ENCODE results near the gene CDK17. TPM values are rescaled to one million over a fixed set of nuclear protein-coding genes. Genes with fewer than 3 reads are reported as not detected.

The CDK17 gene
- total RNA-seq, 1 experiment from 2014 or later, result 21.4 TPM

DNA sequence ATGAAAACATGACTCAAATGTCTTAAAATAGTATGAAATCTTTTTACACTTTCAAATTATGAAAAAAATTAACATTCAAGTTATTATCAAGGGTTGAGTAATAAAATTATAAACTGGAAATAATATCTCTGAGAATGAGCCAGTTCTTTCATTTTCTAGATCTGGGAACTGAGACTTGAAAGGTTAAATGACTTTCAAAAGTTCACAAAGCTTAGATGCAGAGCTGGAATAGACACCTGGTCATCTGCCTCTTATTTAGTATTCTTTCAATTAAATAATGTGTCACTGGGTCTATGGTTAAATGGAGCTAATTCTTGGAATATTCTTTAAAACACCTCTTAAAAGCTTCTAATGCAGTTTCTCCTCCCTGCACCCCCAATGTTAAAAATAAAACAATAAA lies 86.6 kb downstream of the CDK17 start:
- no peak overlapping the region for H3K4me3 ChIP-seq (replicated peaks in 1 of 2; ENCODE audit: low read depth in 1 of 2, low read length in 2 of 2)
- no peak overlapping the region for H3K9ac ChIP-seq (ENCODE audit: low read length)
- no TSS peak for BruUV-seq (replicated peaks)
- no peak overlapping the region for H3K4me2 ChIP-seq (ENCODE audit: low read length)
- DNase-seq (ENCODE audit: low read depth, low spot score), result no peak
- no peak for ATAC-seq
- H3K27me3 ChIP-seq (ENCODE audit: insufficient read depth, low read length), result no peaks in the 10 kb centered on the region
- peaks cover 7% of the 10 kb centered on the region in 2 experiments; a peak in 3 of 4 replicates for H3K4me1 ChIP-seq (ENCODE audit: control insufficient read depth in 1 of 2, insufficient read depth in 2 of 2, low read length in 2 of 2)
- H2AFZ ChIP-seq (ENCODE audit: low read depth, low read length, poor library complexity, severe bottlenecking), result no peak overlapping the region
- POLR2A ChIA-PET, result no interaction called here
- H3K79me2 ChIP-seq (ENCODE audit: insufficient read depth, low read length), result peaks cover 24% of the 10 kb centered on the region
- H3K27ac ChIP-seq (ENCODE audit: low read depth, low read length), result no peak overlapping the region
- no peaks in the 10 kb centered on the region for H3K9me2 ChIP-seq (ENCODE audit: insufficient read depth)
- no peaks in the 10 kb centered on the region; a peak in 1 of 4 replicates for H3K36me3 ChIP-seq (ENCODE audit: control insufficient read depth in 1 of 2, insufficient read depth in 2 of 2, low read length in 2 of 2)
- CTCF ChIA-PET, result no interaction called here
- RAD21 ChIA-PET (ENCODE audit: low non-redundant PET in 1 of 2, low total read pairs in 2 of 2, uncharacterized antibody in 2 of 2, unreplicated experiment in 2 of 2), result no interaction called here
- intact Hi-C loops (cut with micrococcal nuclease), result no loop called here
- no peaks in the 10 kb centered on the region for H4K20me1 ChIP-seq (ENCODE audit: insufficient read depth)
- H3K9me3 ChIP-seq (ENCODE audit: control insufficient read depth in 1 of 2, insufficient read depth in 1 of 2, low read depth in 1 of 2, low read length in 2 of 2), result no peaks in the 10 kb centered on the region
- TF ChIP-seq JUND (IDR thresholded peaks at IDR 0.05), result no peak
- TF ChIP-seq POLR2A (IDR thresholded peaks at IDR 0.05; ENCODE audit: borderline replicate concordance, extremely low read depth, insufficient read depth, insufficient read length), result no peak
- TF ChIP-seq RAD21 (IDR thresholded peaks at IDR 0.05; ENCODE audit: low read depth), result no peak
- no peak for TF ChIP-seq YY1 (IDR thresholded peaks at IDR 0.05; ENCODE audit: extremely low read depth, insufficient replicate concordance, low read depth, low read length)
- TF ChIP-seq CEBPB (IDR thresholded peaks at IDR 0.05; ENCODE audit: low read depth), result no peak
- TF ChIP-seq SRF (IDR thresholded peaks at IDR 0.05; ENCODE audit: low read depth), result no peak
- no peak for TF ChIP-seq TCF7L2 (IDR thresholded peaks at IDR 0.05; ENCODE audit: borderline replicate concordance, extremely low read depth, insufficient read depth, insufficient read length)
- no peak for TF ChIP-seq SIN3A (IDR thresholded peaks at IDR 0.05; ENCODE audit: low read depth)
- TF ChIP-seq ELF1 (IDR thresholded peaks at IDR 0.05; ENCODE audit: borderline replicate concordance, low read depth), result no peak
- TF ChIP-seq REST (IDR thresholded peaks at IDR 0.05; ENCODE audit: low read depth), result no peak
- no peak for TF ChIP-seq CTCF (IDR thresholded peaks at IDR 0.05 in 2 of 3, conservative IDR thresholded peaks at IDR 0.05 in 1 of 3; ENCODE audit: borderline replicate concordance in 1 of 3, insufficient read depth in 1 of 3, low read depth in 2 of 3, low read length in 2 of 3)

All from HCT116 (cell line).